ENCODE results near the gene WDR27. TPM values are rescaled to one million over a fixed set of nuclear protein-coding genes. Genes with fewer than 3 reads are reported as not detected.

WDR27 gene
- 10 to 100 TPM in 2 of 4 donors, 1 to 10 TPM in 2; 9.7 to 62.2 (median 14.7) TPM for polyA plus RNA-seq
- long read RNA-seq, donor 1, partial matches to known transcripts, result 8 of 12 reads
- long read RNA-seq, donor 1, other reads (novel, unspliced or antisense), result 0 of 12 reads
- long read RNA-seq, donor 2, partial matches to known transcripts, result 0 of 2 reads
- long read RNA-seq, donor 2, other reads (novel, unspliced or antisense), result 0 of 2 reads
- long read RNA-seq, donor 3, partial matches to known transcripts, result 9 of 12 reads
- long read RNA-seq, donor 3, other reads (novel, unspliced or antisense), result 0 of 12 reads
- long read RNA-seq, donor 4, result 0 reads
- long read RNA-seq, donor 5, partial matches to known transcripts, result 0 of 1 reads
- long read RNA-seq, donor 5, other reads (novel, unspliced or antisense), result 0 of 1 reads
- long read RNA-seq, donor 6, partial matches to known transcripts, result 9 of 9 reads
- long read RNA-seq, donor 6, other reads (novel, unspliced or antisense), result 0 of 9 reads
- long read RNA-seq, donor 7, result 0 reads
- long read RNA-seq, donor 8, result 0 reads
- long read RNA-seq, donor 9, result 0 reads
- long read RNA-seq, donor 10, result 0 reads

DNA sequence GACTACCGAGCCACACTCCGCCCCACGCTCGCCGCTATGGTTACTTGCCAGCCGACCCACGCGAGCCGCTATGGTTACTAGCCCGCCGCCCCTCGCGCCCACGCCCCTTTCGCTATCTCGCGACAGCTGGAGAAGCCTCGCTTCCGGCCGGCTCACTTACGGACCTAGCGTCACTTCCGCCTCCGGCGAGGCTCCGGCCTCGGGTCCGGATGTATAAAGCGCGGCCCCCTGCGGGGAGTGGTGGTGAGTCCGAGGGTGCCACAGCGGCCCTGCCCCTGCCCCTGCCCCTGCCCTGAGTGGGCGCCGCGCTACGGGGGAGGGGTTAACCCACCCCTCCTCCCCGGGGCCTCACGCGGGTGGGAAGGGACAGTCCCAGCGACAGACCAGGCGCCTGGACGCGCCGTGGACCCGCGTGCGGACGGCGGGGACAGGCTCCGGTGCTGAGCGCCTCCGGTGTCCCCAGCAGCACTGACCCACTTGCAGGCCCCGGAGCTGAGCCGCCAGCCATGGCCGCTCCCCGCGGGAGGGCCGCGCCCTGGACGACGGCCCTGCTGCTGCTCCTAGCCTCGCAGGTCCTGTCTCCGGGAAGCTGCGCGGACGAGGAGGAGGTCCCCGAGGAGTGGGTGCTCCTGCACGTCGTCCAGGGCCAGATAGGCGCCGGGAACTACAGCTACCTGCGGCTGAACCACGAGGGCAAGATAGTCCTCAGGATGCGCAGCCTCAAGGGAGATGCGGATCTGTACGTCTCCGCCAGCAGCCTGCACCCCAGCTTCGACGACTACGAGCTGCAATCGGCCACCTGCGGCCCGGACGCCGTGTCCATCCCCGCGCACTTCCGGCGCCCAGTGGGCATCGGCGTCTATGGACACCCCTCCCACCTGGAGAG is at the start of gene WDR27, which contains the start of gene C6orf120:
Gene WDR27 (minus strand): TSS at position 76 of the 886 bp plus-strand sequence. CDS start 13,024 bp downstream, outside the sequence.
Gene C6orf120 (plus strand): TSS at position 173 of the 886 bp plus-strand sequence. CDS start 334 bp downstream, at position 507.
- H3K27ac ChIP-seq (ENCODE audit: low read depth in 1 of 3, low read length in 2 of 3), result peak within 1 kb of the TSS; percentile 96 to 98 (median 98)
- peaks cover 5 to 20% (median 5%) of the 10 kb centered on the region in 3 donors for H3K4me1 ChIP-seq (ENCODE audit: control insufficient read depth in 3 of 3, insufficient read depth in 2 of 3, low read depth in 1 of 3, low read length in 2 of 3)
- no peaks in the 10 kb centered on the region for H3K9me3 ChIP-seq (ENCODE audit: control insufficient read depth in 2 of 2, insufficient read depth in 1 of 2, low read depth in 1 of 2, low read length in 1 of 2)
- WGBS, 3 donors, result 0 to 1% (median 0%) methylated on average over 78 to 92 of the region's 92 CpGs
- peak; percentile 95 to 98 for DNase-seq
- H3K27me3 ChIP-seq (ENCODE audit: control insufficient read depth in 3 of 3, insufficient read depth in 3 of 3, low read length in 3 of 3), result no peaks in the 10 kb centered on the region
- H3K36me3 ChIP-seq (ENCODE audit: control insufficient read depth in 3 of 3, insufficient read depth in 2 of 3, low read depth in 1 of 3, low read length in 3 of 3), result peaks cover 0 to 14% (median 2%) of the 10 kb centered on the region in 3 donors
- no peak for FAIRE-seq
- peak within 1 kb of the TSS; percentile 89 to 96 (median 93) for H3K4me3 ChIP-seq (ENCODE audit: low read depth in 1 of 3, low read length in 3 of 3)

DNA sequence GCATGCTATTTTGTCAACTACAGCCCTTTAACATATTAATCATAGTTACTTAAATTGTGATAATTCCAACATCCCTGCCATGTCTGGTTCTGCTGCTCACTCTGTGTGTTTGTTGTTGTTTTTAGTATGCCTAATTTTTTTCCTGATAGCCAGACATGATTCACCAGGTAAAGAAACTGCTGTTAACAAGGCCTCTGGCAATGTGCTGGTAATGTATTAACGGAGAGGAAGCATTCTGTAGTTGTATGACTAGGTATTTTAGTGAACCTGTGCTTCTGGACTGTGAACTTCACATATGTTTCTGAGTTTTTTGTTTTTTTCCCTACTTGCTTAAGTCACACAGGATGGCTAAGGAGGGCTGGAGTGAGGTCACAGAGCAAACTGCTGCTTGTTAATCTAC is 44.7 kb upstream of the WDR27 start:
- 92 to 96% (median 94%) methylated on average over 1 of the region's 1 CpG for WGBS, 3 donors
- DNase-seq, result no peak
- Histone ChIP-seq H3K9me3 (ENCODE audit: control insufficient read depth in 2 of 2, insufficient read depth in 1 of 2, low read depth in 1 of 2, low read length in 1 of 2) (no peaks in the 10 kb centered on the region), H3K27ac (ENCODE audit: low read depth in 1 of 3, low read length in 2 of 3) (no peak overlapping the region), H3K4me1 (ENCODE audit: control insufficient read depth in 3 of 3, insufficient read depth in 2 of 3, low read depth in 1 of 3, low read length in 2 of 3) (peaks cover 0 to 4% (median 0%) of the 10 kb centered on the region in 3 donors), H3K27me3 (ENCODE audit: control insufficient read depth in 3 of 3, insufficient read depth in 3 of 3, low read length in 3 of 3) (no peaks in the 10 kb centered on the region), H3K36me3 (ENCODE audit: control insufficient read depth in 3 of 3, insufficient read depth in 2 of 3, low read depth in 1 of 3, low read length in 3 of 3) (peaks cover 0 to 2% (median 0%) of the 10 kb centered on the region in 3 donors), H3K4me3 (ENCODE audit: low read depth in 1 of 3, low read length in 3 of 3) (no peak overlapping the region)
- FAIRE-seq, result no peak

- Histone ChIP-seq H3K27ac (ENCODE audit: low read depth in 1 of 3, low read length in 2 of 3) (no peak overlapping the region), H3K36me3 (ENCODE audit: control insufficient read depth in 3 of 3, insufficient read depth in 2 of 3, low read depth in 1 of 3, low read length in 3 of 3) (peaks cover 0 to 2% (median 0%) of the 10 kb centered on the region in 3 donors)
- no peak for DNase-seq
These were observed 43.6 kb upstream of the WDR27 start for GRCh38 chr6:169745405-169745804.

GRCh38 chr6:169741344-169741743 is 39.5 kb upstream of the WDR27 start:
- Histone ChIP-seq H3K27ac (ENCODE audit: low read depth in 1 of 3, low read length in 2 of 3) (no peak overlapping the region), H3K36me3 (ENCODE audit: control insufficient read depth in 3 of 3, insufficient read depth in 2 of 3, low read depth in 1 of 3, low read length in 3 of 3) (no peaks in the 10 kb centered on the region), H3K4me1 (ENCODE audit: control insufficient read depth in 3 of 3, insufficient read depth in 2 of 3, low read depth in 1 of 3, low read length in 2 of 3) (no peaks in the 10 kb centered on the region), H3K27me3 (ENCODE audit: control insufficient read depth in 3 of 3, insufficient read depth in 3 of 3, low read length in 3 of 3) (no peaks in the 10 kb centered on the region), H3K4me3 (ENCODE audit: low read depth in 1 of 3, low read length in 3 of 3) (no peak overlapping the region), H3K9me3 (ENCODE audit: control insufficient read depth in 2 of 2, insufficient read depth in 1 of 2, low read depth in 1 of 2, low read length in 1 of 2) (no peaks in the 10 kb centered on the region)
- DNase-seq (no peak), FAIRE-seq (no peak)

More at GRCh38 chr6:169745405-169745804, 43.6 kb upstream of the WDR27 start:
- Histone ChIP-seq H3K9me3 (ENCODE audit: control insufficient read depth in 2 of 2, insufficient read depth in 1 of 2, low read depth in 1 of 2, low read length in 1 of 2) (no peaks in the 10 kb centered on the region), H3K4me3 (ENCODE audit: low read depth in 1 of 3, low read length in 3 of 3) (no peak overlapping the region), H3K27me3 (ENCODE audit: control insufficient read depth in 3 of 3, insufficient read depth in 3 of 3, low read length in 3 of 3) (no peaks in the 10 kb centered on the region), H3K4me1 (ENCODE audit: control insufficient read depth in 3 of 3, insufficient read depth in 2 of 3, low read depth in 1 of 3, low read length in 2 of 3) (peaks cover 0 to 4% (median 0%) of the 10 kb centered on the region in 3 donors)
- WGBS, 3 donors, result 91 to 93% (median 93%) methylated on average over 3 of the region's 3 CpGs
- FAIRE-seq, result no peak

DNA sequence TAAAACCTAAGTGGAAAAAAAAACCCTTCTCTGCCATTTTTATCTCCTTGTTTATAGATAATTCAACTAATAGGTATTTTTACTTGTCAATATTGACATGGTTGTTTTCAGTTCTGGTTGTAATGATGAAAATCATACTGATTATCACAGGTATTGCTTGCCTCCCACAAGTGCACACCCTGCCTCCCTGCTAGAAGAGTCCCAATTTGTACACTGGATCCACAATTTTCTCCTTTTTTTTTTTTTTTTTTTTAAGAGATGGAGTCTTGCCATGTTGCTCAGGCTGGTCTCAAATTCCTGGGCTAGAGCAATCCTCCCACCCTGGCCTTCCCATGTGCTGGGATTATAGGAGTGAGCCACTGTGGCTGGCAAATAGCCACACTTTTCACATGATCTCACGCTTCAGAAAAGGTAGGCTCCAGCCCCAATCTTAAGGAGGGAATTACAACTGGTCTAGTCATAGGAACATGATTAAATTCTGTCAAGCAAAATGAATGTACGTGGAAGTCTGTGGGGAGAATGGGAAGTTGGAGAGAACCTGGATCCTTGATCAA is 37.2 kb upstream of the WDR27 start:
- FAIRE-seq, result no peak
- Histone ChIP-seq H3K4me3 (ENCODE audit: low read depth in 1 of 3, low read length in 3 of 3) (no peak overlapping the region), H3K27ac (ENCODE audit: low read depth in 1 of 3, low read length in 2 of 3) (no peak overlapping the region), H3K27me3 (ENCODE audit: control insufficient read depth in 3 of 3, insufficient read depth in 3 of 3, low read length in 3 of 3) (no peaks in the 10 kb centered on the region), H3K36me3 (ENCODE audit: control insufficient read depth in 3 of 3, insufficient read depth in 2 of 3, low read depth in 1 of 3, low read length in 3 of 3) (no peaks in the 10 kb centered on the region), H3K4me1 (ENCODE audit: control insufficient read depth in 3 of 3, insufficient read depth in 2 of 3, low read depth in 1 of 3, low read length in 2 of 3) (no peaks in the 10 kb centered on the region), H3K9me3 (ENCODE audit: control insufficient read depth in 2 of 2, insufficient read depth in 1 of 2, low read depth in 1 of 2, low read length in 1 of 2) (no peaks in the 10 kb centered on the region)
- no peak for DNase-seq
- WGBS, 3 donors, result 88 to 94% (median 92%) methylated on average over 2 of the region's 2 CpGs

GRCh38 chr6:169738204-169738975 is 36.6 kb upstream of the WDR27 start:
- H3K27me3 ChIP-seq (ENCODE audit: control insufficient read depth in 3 of 3, insufficient read depth in 3 of 3, low read length in 3 of 3), result no peaks in the 10 kb centered on the region
- 70 to 91% (median 80%) methylated on average over 9 of the region's 9 CpGs for WGBS, 3 donors
- FAIRE-seq (no peak), DNase-seq (no peak)
- H3K4me1 ChIP-seq (ENCODE audit: control insufficient read depth in 3 of 3, insufficient read depth in 2 of 3, low read depth in 1 of 3, low read length in 2 of 3), result no peaks in the 10 kb centered on the region
- no peak overlapping the region for H3K27ac ChIP-seq (ENCODE audit: low read depth in 1 of 3, low read length in 2 of 3)
- H3K4me3 ChIP-seq (ENCODE audit: low read depth in 1 of 3, low read length in 3 of 3), result no peak overlapping the region
- H3K9me3 ChIP-seq (ENCODE audit: control insufficient read depth in 2 of 2, insufficient read depth in 1 of 2, low read depth in 1 of 2, low read length in 1 of 2), result no peaks in the 10 kb centered on the region
- H3K36me3 ChIP-seq (ENCODE audit: control insufficient read depth in 3 of 3, insufficient read depth in 2 of 3, low read depth in 1 of 3, low read length in 3 of 3), result no peaks in the 10 kb centered on the region

- no peaks in the 10 kb centered on the region for H3K9me3 ChIP-seq (ENCODE audit: control insufficient read depth in 2 of 2, insufficient read depth in 1 of 2, low read depth in 1 of 2, low read length in 1 of 2)
These were observed 28.1 kb upstream of the WDR27 start for GRCh38 chr6:169729961-169730360.

More at GRCh38 chr6:169729961-169730360, 28.1 kb upstream of the WDR27 start:
- H3K36me3 ChIP-seq (ENCODE audit: control insufficient read depth in 3 of 3, insufficient read depth in 2 of 3, low read depth in 1 of 3, low read length in 3 of 3), result no peaks in the 10 kb centered on the region
- no peak overlapping the region for H3K27ac ChIP-seq (ENCODE audit: low read depth in 1 of 3, low read length in 2 of 3)
- no peak overlapping the region for H3K4me3 ChIP-seq (ENCODE audit: low read depth in 1 of 3, low read length in 3 of 3)
- no peak for FAIRE-seq
- peaks cover 0 to 10% (median 0%) of the 10 kb centered on the region in 3 donors for H3K4me1 ChIP-seq (ENCODE audit: control insufficient read depth in 3 of 3, insufficient read depth in 2 of 3, low read depth in 1 of 3, low read length in 2 of 3)
- no peak for DNase-seq
- no peaks in the 10 kb centered on the region for H3K27me3 ChIP-seq (ENCODE audit: control insufficient read depth in 3 of 3, insufficient read depth in 3 of 3, low read length in 3 of 3)
